Neural crest cell (in vitro differentiated cells): Measurements from ENCODE around the gene C16orf74. TPM values are rescaled to one million over a fixed set of nuclear protein-coding genes. Genes with fewer than 3 reads are reported as not detected.

Experiments used
- DNase-seq: peaks from one replicate; pipeline ENCODE4 v3.0.0; 2021; ENCODE audit warnings: low read depth, mixed read lengths, low spot score
- H3K27ac Mint-ChIP-seq: one replicate; pipeline ENCODE4 v1.8.0; 2021; ENCODE audit warnings: mild to moderate bottlenecking, mixed read lengths; ENCODE audit not compliant: unreplicated experiment
- H3K27me3 Mint-ChIP-seq: 2 replicates; pipeline ENCODE4 v1.8.0; 2021; ENCODE audit warnings: low read depth, mild to moderate bottlenecking, mixed read lengths
- H3K36me3 Mint-ChIP-seq: 2 replicates; pipeline ENCODE4 v1.8.0; 2021; ENCODE audit warnings: low read depth, mild to moderate bottlenecking, mixed read lengths
- H3K4me1 Mint-ChIP-seq: 2 replicates; pipeline ENCODE4 v1.8.0; 2021; ENCODE audit warnings: mixed read lengths
- H3K4me3 Mint-ChIP-seq: one replicate; pipeline ENCODE4 v1.8.0; 2021; ENCODE audit warnings: mild to moderate bottlenecking, mixed read lengths
- H3K9me3 Mint-ChIP-seq: 2 replicates; pipeline ENCODE4 v1.8.0; 2021; ENCODE audit warnings: mixed read lengths
- CTCF ChIP-seq: fragments of 200-600 bp; sonication (generic); conservative IDR thresholded peaks from 2 replicates; pipeline ENCODE4 v1.5.0; 2021; ENCODE audit warnings: antibody characterized with exemption, mild to moderate bottlenecking
- total RNA-seq: library from RNA; stranded (reverse); gene quantifications from 2 replicates; pipeline ENCODE4 v1.2.1, GENCODE V29; 2021

The C16orf74 gene
- total RNA-seq, 1 donor from 2014 or later = 1.2 TPM

GRCh38 chr16:85731179-85731578 lies 19.7 kb downstream of the C16orf74 start:
- Mint-ChIP-seq H3K27me3 (peaks cover 2% of the 10 kb centered on the region), H3K36me3 (no peaks in the 10 kb centered on the region), H3K4me1 (peaks cover 10% of the 10 kb centered on the region), H3K4me3 (no peak overlapping the region), H3K9me3 (no peaks in the 10 kb centered on the region), H3K27ac (no peak overlapping the region)
- TF ChIP-seq CTCF = no peak
- DNase-seq = no peak

- DNase-seq = no peak
- no peak overlapping the region for H3K4me3 Mint-ChIP-seq
- no peaks in the 10 kb centered on the region for H3K9me3 Mint-ChIP-seq
- no peak for TF ChIP-seq CTCF
- peaks cover 10% of the 10 kb centered on the region for H3K4me1 Mint-ChIP-seq
- H3K27me3 Mint-ChIP-seq = peaks cover 2% of the 10 kb centered on the region
- no peak overlapping the region for H3K27ac Mint-ChIP-seq
- H3K36me3 Mint-ChIP-seq = no peaks in the 10 kb centered on the region
Measured at GRCh38 chr16:85730186-85730465, 20.8 kb downstream of the C16orf74 start.

GRCh38 chr16:85729452-85730185 lies 21.3 kb downstream of the C16orf74 start:
- Mint-ChIP-seq H3K27me3 (peaks cover 2% of the 10 kb centered on the region), H3K4me1 (peaks cover 10% of the 10 kb centered on the region), H3K36me3 (no peaks in the 10 kb centered on the region), H3K9me3 (no peaks in the 10 kb centered on the region), H3K27ac (peak overlapping the region; percentile 93), H3K4me3 (no peak overlapping the region)
- TF ChIP-seq CTCF = no peak
- DNase-seq = no peak

DNA sequence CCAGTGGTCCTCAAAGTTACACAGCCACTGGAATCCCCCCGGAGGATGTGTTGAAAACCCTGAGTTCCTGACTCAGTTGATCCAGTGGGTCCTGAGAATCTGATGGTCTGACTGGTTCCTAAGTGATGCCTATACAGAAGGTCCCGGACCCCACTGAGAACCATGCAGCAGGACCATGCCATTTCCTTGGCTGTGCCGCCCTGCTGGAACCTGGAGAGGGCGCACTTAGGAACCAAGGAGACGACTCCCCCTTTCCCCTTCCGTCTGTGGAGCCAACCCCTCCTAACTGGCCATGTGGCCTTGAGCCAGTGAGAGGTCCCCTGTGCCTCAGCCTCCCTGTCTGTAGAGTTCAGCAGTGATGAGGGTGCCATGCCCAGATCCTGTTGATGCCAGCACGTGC lies 22.0 kb downstream of the C16orf74 start:
- no peak overlapping the region for H3K4me3 Mint-ChIP-seq
- no peaks in the 10 kb centered on the region for H3K36me3 Mint-ChIP-seq

DNA sequence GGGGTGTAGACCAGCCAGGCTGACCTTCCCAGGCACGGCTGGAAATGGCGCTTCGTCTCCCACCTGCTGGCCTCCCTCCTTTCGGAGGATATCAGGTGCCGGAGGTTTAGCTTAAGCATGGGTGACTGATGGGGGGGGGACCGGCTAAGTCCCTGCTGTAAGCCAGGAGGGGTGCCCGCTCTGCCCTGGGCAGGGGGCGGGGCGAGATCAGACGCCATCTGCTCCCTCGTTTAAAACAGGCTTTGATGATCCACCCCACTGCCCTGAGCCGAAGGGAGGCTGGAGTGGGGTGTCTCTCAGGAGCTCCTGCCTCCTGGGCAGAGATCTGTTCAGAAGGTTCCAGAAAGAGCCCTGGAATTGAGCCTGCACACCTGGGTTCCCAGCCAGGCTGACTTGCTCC lies 26.0 kb downstream of the C16orf74 start:
- H3K36me3 Mint-ChIP-seq = no peaks in the 10 kb centered on the region
- peaks cover 15% of the 10 kb centered on the region for H3K4me1 Mint-ChIP-seq
- H3K9me3 Mint-ChIP-seq = no peaks in the 10 kb centered on the region
- DNase-seq = no peak
- TF ChIP-seq CTCF = no peak
- H3K27me3 Mint-ChIP-seq = no peaks in the 10 kb centered on the region
- H3K4me3 Mint-ChIP-seq = no peak overlapping the region
- H3K27ac Mint-ChIP-seq = no peak overlapping the region

More for the DNA sequence above, 22.0 kb downstream of the C16orf74 start:
- TF ChIP-seq CTCF = peak; percentile 27
- peaks cover 9% of the 10 kb centered on the region for H3K4me1 Mint-ChIP-seq
- DNase-seq = no peak
- peaks cover 2% of the 10 kb centered on the region for H3K27me3 Mint-ChIP-seq
- peak overlapping the region; percentile 27 for H3K27ac Mint-ChIP-seq
- no peaks in the 10 kb centered on the region for H3K9me3 Mint-ChIP-seq
